Activated T-cell treated with anti-CD3 and anti-CD28 coated beads, Interleukin-2, amount 50 U/mL, for 72 hours (primary cell): Measurements from ENCODE around the gene TAGLN. TPM values are rescaled to one million over a fixed set of nuclear protein-coding genes. Genes with fewer than 3 reads are reported as not detected.
A peak's percentile ranks its signal among the peaks of the same experiment; 100 is the strongest.

Experiments
- ATAC-seq, 2 donors: fragments of 150-1000 bp; cut with Tn5 transposase; replicated peaks in 1 of 2; 2 replicates each; pipeline ENCODE4 v1.10.0; 2021; ENCODE audit warnings: moderate library complexity in 2 of 2, mild to moderate bottlenecking in 1 of 2
- DNase-seq, 2 donors: peaks; one replicate each; pipeline ENCODE4 v3.0.0; 2021 to 2022; ENCODE audit warnings: mixed read lengths in 1 of 2
- H3K27ac Mint-ChIP-seq: one replicate; pipeline ENCODE4 v1.8.0; 2022; ENCODE audit warnings: mild to moderate bottlenecking, moderate library complexity, mixed read lengths
- H3K27me3 Mint-ChIP-seq: one replicate; pipeline ENCODE4 v1.8.0; 2022; ENCODE audit warnings: low read depth, mixed read lengths
- H3K36me3 Mint-ChIP-seq, 2 donors: one replicate each; pipeline ENCODE4 v1.8.0; 2022; ENCODE audit warnings: mixed read lengths in 2 of 2, mild to moderate bottlenecking in 1 of 2; ENCODE audit not compliant: insufficient read depth in 2 of 2
- H3K4me1 Mint-ChIP-seq: one replicate; pipeline ENCODE4 v1.8.0; 2022; ENCODE audit warnings: low read depth, mixed read lengths
- H3K4me3 Mint-ChIP-seq, 2 donors: one replicate each; pipeline ENCODE4 v1.8.0; 2022; ENCODE audit warnings: mild to moderate bottlenecking in 2 of 2, mixed read lengths in 2 of 2, moderate library complexity in 2 of 2
- H3K9me3 Mint-ChIP-seq, 2 donors: one replicate each; pipeline ENCODE4 v1.8.0; 2022; ENCODE audit warnings: mixed read lengths in 2 of 2
- total RNA-seq, 2 donors: library from RNA; stranded (reverse); gene quantifications; one replicate each; pipeline ENCODE4 v1.2.3, GENCODE V29; 2022

The TAGLN gene
- total RNA-seq = 1 to 10 TPM; 7.2 to 8.9 TPM

DNA sequence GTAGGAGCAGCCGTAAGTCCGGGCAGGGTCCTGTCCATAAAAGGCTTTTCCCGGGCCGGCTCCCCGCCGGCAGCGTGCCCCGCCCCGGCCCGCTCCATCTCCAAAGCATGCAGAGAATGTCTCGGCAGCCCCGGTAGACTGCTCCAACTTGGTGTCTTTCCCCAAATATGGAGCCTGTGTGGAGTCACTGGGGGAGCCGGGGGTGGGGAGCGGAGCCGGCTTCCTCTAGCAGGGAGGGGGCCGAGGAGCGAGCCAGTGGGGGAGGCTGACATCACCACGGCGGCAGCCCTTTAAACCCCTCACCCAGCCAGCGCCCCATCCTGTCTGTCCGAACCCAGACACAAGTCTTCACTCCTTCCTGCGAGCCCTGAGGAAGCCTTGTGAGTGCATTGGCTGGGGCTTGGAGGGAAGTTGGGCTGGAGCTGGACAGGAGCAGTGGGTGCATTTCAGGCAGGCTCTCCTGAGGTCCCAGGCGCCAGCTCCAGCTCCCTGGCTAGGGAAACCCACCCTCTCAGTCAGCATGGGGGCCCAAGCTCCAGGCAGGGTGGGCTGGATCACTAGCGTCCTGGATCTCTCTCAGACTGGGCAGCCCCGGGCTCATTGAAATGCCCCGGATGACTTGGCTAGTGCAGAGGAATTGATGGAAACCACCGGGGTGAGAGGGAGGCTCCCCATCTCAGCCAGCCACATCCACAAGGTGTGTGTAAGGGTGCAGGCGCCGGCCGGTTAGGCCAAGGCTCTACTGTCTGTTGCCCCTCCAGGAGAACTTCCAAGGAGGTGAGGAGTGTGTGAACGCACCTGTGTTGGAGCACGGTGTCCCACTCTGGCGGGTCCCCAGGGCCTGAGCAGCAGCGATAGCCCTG is at the start of gene TAGLN:
TSS of gene TAGLN (plus strand) at position 318 of the 863 bp plus-strand sequence. CDS start 3,644 bp downstream, outside the sequence.
- H3K4me3 Mint-ChIP-seq = no peak within 1 kb of the TSS
- no peak for ATAC-seq
- H3K36me3 Mint-ChIP-seq = peaks cover 0 to 1% of the 10 kb centered on the region in 2 donors
- H3K4me1 Mint-ChIP-seq = no peaks in the 10 kb centered on the region
- H3K9me3 Mint-ChIP-seq = no peaks in the 10 kb centered on the region
- H3K27ac Mint-ChIP-seq = no peak within 1 kb of the TSS
- H3K27me3 Mint-ChIP-seq = no peaks in the 10 kb centered on the region
- DNase-seq = no peak

DNA sequence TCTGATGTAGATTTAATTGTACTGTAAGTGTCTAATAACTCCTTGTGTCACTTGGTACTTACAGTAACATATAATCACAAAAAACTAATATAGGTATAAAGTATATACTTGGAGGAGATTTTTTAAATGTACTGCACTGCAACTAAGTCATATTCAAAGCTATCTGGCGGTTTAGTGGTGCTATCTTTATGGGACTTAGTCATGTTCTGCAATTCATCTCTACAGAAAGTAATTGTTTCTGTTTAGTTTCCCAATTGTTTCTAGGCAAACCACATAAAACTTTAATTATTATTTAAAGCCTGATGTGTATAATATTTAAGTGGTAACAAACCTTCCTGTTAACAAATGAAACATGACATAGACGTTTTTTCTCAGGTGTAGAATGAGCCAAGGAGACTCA is 47.1 kb upstream of the TAGLN start:
- Mint-ChIP-seq H3K4me1 (peaks cover 23% of the 10 kb centered on the region), H3K27ac (peak overlapping the region; percentile 54), H3K9me3 (no peaks in the 10 kb centered on the region), H3K27me3 (no peaks in the 10 kb centered on the region), H3K36me3 (peaks cover 0 to 5% of the 10 kb centered on the region in 2 donors), H3K4me3 (no peak overlapping the region)
- ATAC-seq = no peak
- DNase-seq = no peak

DNA sequence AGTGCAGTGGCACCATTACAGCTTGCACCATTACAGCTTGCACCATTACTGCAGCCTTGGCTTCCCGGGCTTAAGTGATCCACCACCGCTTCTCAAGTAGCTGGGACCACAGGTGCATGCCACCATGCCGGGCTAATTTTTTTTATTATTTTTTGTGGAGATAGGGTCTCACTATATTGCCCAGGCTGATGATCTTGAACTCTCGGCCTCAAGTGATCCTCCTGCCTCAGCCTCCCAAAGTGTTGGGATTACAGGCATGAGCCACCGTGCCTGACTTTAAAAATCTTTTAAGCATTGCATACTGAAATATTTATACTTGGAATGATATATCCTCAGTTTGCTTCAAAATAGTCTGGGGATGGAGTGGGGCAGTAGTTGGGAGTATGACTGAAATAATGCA is 44.7 kb upstream of the TAGLN start:
- no peak for DNase-seq
- Mint-ChIP-seq H3K9me3 (no peaks in the 10 kb centered on the region), H3K27ac (no peak overlapping the region), H3K4me3 (no peak overlapping the region), H3K27me3 (no peaks in the 10 kb centered on the region), H3K4me1 (peaks cover 8% of the 10 kb centered on the region), H3K36me3 (no peaks in the 10 kb centered on the region)
- no peak for ATAC-seq

DNA sequence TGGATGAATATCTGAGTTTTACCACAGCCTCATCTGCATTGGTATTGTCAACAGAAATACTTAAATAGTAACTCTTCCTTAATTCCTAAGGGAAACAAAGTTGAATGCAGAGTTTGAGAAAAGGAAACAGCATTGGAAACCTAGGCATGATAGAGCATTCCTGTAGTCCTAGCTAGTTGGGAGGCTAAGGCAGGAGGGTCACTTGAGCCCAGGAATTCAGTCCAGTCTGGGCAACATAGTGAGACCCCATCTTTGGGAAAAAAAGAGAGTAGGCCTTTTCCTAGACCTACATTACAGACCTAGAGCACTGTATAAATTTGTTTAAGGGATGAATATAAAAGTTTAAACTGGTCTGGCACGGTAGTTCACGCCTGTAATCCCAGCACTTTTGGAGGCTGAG is 41.7 kb upstream of the TAGLN start:
- peaks cover 0 to 7% of the 10 kb centered on the region in 2 donors for H3K36me3 Mint-ChIP-seq
- H3K9me3 Mint-ChIP-seq = no peaks in the 10 kb centered on the region
- no peak overlapping the region for H3K4me3 Mint-ChIP-seq
- no peaks in the 10 kb centered on the region for H3K4me1 Mint-ChIP-seq
- no peak overlapping the region for H3K27ac Mint-ChIP-seq
- H3K27me3 Mint-ChIP-seq = no peaks in the 10 kb centered on the region
- DNase-seq = no peak
- no peak for ATAC-seq

DNA sequence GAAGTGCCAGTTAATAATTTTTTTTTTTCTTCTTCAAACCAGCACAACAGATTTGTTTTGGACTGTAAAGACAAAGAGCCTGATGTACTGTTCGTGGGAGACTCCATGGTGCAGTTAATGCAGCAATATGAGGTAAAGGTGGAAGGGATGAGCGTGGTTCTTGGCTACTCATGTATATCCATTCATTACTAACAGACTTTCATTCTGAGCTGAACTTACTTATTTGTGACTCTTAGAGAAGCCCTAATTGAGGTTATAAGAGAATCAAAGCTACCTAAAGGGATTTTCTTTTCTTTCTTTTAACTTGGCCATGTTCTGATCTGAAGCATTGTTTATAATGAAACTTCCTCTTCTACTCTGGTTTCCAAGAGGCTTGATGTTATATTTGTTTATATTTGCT is 39.3 kb upstream of the TAGLN start:
- Mint-ChIP-seq H3K9me3 (no peaks in the 10 kb centered on the region), H3K27me3 (no peaks in the 10 kb centered on the region), H3K36me3 (peaks cover 2 to 9% of the 10 kb centered on the region in 2 donors), H3K4me3 (no peak overlapping the region), H3K4me1 (no peaks in the 10 kb centered on the region), H3K27ac (no peak overlapping the region)
- DNase-seq (no peak), ATAC-seq (peak in 1 of 2 donors; percentile 62)

DNA sequence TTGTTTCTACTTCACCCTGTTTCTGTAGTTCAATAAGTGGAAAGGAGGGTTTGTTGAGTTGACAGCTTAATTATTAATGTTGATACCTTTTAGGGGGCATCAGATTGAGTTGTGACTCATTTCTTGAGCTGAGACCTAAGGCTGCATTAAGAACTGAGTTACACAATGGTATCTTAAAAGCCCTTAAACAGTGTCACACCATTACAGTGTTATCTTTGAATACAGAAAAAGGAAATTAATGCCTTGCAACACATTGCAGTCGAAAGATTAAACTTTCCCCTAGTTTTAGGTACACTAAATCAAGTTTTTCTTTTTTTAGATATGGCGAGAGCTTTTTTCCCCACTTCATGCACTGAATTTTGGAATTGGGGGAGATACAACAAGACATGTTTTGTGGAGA is 38.3 kb upstream of the TAGLN start:
- peak overlapping the region; percentile 76 for H3K27ac Mint-ChIP-seq

DNA sequence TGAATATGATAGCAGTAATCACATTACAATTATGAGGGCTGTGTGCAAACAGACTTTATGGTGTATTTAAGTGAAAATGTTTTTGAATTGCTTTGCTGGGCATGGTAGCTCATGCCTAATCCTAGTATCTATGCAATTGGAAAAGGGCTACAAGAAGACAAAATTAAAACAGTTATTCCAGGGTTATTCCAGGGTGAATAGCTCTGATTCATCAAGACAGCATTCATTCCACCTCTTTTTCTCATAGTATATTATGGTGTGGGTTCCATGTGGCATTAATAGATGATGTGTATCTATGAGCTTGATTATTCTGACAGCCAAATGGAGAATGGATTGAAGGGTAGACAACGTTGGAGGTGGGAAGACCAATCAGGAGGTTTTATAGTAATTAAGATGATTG is 32.7 kb upstream of the TAGLN start:
- H3K9me3 Mint-ChIP-seq = no peaks in the 10 kb centered on the region
- H3K4me1 Mint-ChIP-seq = no peaks in the 10 kb centered on the region
- H3K36me3 Mint-ChIP-seq = peaks cover 6 to 26% of the 10 kb centered on the region in 2 donors
- H3K4me3 Mint-ChIP-seq = no peak overlapping the region
- ATAC-seq = no peak
- no peak for DNase-seq
- no peaks in the 10 kb centered on the region for H3K27me3 Mint-ChIP-seq
- H3K27ac Mint-ChIP-seq = no peak overlapping the region

More for the DNA sequence above, 38.3 kb upstream of the TAGLN start:
- no peak overlapping the region for H3K4me3 Mint-ChIP-seq
- DNase-seq (no peak), ATAC-seq (no peak)
- H3K9me3 Mint-ChIP-seq = no peaks in the 10 kb centered on the region
- H3K36me3 Mint-ChIP-seq = peaks cover 6 to 14% of the 10 kb centered on the region in 2 donors
- H3K4me1 Mint-ChIP-seq = no peaks in the 10 kb centered on the region
- H3K27me3 Mint-ChIP-seq = no peaks in the 10 kb centered on the region

DNA sequence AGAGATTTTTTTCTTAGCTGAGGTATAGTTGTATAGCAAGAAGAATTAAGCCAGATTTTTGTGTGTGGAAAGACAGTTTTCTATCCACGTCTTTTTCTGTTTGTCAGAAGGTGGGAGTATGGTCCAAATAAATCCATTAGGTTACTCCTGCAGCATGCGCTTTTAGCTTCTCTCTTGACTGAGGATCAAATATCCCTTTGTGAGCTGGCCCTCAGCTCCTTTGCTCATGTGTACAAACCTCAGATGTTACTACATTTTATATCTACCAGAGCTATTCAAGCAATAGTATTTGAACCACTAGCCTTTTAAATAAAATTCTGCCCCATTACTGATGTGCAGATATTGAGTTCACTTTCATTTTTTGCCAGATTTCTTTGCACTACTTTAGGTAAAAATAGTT is 29.4 kb upstream of the TAGLN start:
- ATAC-seq (no peak), DNase-seq (no peak)
- Mint-ChIP-seq H3K27me3 (no peaks in the 10 kb centered on the region), H3K36me3 (peaks cover 4 to 24% of the 10 kb centered on the region in 2 donors), H3K9me3 (no peaks in the 10 kb centered on the region), H3K4me1 (peaks cover 4% of the 10 kb centered on the region), H3K4me3 (no peak overlapping the region), H3K27ac (no peak overlapping the region)

DNA sequence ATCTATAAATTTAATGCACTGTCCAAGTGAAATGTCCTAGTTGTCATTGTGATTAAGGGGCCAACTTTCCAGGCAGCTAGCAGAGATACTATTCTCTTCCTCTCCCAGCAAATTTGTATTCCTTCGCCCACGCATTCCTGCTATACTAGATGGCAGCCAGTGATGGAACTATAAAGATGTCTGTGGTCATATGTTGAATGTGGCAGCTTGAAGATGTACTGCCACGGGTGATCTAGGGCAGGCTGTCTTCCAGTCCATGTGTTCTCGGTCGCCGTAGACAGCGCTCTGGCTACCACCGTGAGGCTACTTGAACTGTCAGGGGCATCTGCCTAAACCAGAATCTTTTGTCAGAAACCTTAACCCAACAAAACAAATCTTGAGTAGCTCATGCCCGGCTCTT is 29.0 kb upstream of the TAGLN start:
- Mint-ChIP-seq H3K27ac (no peak overlapping the region), H3K36me3 (peaks cover 4 to 24% of the 10 kb centered on the region in 2 donors), H3K4me3 (no peak overlapping the region), H3K9me3 (no peaks in the 10 kb centered on the region), H3K4me1 (peaks cover 4% of the 10 kb centered on the region), H3K27me3 (no peaks in the 10 kb centered on the region)
- no peak for ATAC-seq
- no peak for DNase-seq

DNA sequence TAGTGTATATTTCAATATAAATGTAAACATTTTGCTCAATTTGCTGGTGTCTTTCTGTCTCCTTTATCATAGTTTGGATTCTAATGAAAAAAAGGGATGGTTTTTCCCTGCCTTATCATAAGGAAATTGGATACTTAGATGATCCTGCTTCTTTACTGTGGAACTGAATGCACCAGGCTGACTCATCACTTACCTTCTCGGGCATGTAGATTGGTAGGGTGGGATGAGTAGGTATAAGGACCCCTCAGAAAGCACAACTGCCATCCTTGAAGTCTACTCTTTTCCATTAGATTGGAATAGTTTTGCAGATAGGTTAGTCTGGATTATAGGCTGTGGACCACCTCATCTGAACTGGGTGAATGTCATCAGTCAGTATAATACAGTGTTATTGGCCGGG is 28.2 kb upstream of the TAGLN start:
- ATAC-seq = no peak
- no peaks in the 10 kb centered on the region for H3K27me3 Mint-ChIP-seq
- DNase-seq = no peak
- peaks cover 0 to 18% of the 10 kb centered on the region in 2 donors for H3K36me3 Mint-ChIP-seq
- peaks cover 4% of the 10 kb centered on the region for H3K4me1 Mint-ChIP-seq
- H3K27ac Mint-ChIP-seq = peak overlapping the region; percentile 54
- no peak overlapping the region for H3K4me3 Mint-ChIP-seq
- H3K9me3 Mint-ChIP-seq = no peaks in the 10 kb centered on the region

DNA sequence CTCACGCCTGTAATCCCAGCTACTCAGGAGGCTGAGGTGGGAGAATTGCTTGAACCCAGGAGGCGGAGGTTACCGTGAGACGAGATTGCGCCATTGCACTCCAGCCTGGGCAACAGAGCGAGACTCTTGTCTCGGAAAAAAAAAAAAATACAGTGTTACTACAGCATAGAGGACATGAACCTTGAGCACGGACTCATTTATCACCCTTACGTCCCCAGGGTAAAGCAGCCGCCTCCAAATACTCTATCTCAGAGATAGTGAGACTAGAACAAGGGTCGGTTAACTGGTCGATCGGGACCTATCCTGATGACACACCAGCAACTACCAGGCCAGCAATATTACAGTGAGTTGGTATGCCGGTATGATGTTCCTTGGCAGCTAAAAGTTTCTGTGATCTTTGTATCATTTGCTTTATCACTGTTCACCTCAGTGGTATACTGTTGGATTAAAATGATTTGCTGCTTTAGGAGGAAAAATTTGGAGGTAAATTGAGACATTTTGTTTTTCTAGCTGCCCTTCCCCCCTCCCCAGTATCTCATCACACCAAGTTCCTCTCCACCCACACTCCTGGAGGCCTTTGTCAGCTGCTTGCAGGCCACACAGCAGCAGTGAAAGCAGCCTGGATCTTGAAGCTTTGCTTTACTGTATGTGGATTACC is 27.6 kb upstream of the TAGLN start:
- H3K9me3 Mint-ChIP-seq = no peaks in the 10 kb centered on the region
- DNase-seq (no peak), ATAC-seq (no peak)
- H3K27me3 Mint-ChIP-seq = no peaks in the 10 kb centered on the region
- H3K36me3 Mint-ChIP-seq = peaks cover 0 to 15% of the 10 kb centered on the region in 2 donors
- H3K27ac Mint-ChIP-seq = peak overlapping the region; percentile 54
- peaks cover 4% of the 10 kb centered on the region for H3K4me1 Mint-ChIP-seq
- no peak overlapping the region for H3K4me3 Mint-ChIP-seq

DNA sequence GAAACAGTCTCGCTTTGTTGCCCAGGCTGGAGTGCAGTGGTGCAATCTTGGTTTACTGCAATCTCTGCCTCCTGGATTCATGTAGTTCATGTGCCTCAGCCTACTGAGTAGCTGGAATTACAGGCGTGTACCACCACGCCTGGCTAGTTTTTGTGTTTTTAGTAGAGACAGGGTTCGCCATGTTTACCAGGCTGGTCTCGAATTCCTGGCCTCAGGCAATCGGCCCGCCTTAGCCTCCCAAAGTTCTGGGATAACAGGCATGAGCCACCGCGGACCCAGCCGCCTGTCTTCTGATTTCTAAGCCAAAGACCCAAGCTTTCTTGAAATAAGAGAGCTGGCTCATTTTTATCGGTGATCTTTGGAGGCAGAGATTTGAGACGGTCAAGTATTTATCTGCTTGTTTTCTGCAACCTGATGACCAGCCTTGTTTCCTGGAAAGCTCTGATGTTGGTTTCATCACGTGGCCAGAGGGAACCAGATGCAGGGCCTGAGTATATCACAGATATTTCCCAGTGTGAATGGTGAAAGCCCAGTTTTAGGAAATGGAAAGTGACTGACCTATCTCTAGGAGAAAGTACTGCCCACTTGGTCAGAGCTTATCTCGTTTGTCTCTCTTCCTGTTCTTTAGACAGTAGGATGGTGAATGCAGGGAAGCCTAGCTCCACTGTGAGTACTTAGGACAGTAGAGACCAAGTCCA is 26.3 kb upstream of the TAGLN start:
- Mint-ChIP-seq H3K9me3 (no peaks in the 10 kb centered on the region), H3K4me1 (peaks cover 9% of the 10 kb centered on the region), H3K4me3 (no peak overlapping the region), H3K27me3 (no peaks in the 10 kb centered on the region), H3K27ac (no peak overlapping the region), H3K36me3 (peaks cover 0 to 11% of the 10 kb centered on the region in 2 donors)
- ATAC-seq = no peak
- DNase-seq = no peak

DNA sequence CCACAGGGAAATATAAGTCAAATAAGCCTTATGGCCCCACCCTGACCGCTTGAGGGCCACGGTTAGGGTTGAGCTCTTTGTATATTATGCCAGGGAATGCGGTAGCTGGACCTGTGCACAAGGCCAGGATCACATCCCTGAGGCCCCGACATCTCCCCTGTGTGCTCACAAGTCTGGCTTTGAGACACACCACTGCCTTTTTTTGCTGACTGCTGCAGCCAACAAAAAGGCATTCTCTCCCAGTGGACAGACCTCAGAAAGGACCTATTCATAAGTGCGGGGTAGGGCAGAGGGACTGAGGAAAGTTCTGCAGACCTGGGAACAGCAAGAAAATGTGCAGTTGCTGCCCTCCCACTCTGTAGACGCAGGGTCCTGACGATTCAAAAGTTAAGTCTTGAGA is 24.1 kb upstream of the TAGLN start:
- Mint-ChIP-seq H3K36me3 (peaks cover 0 to 4% of the 10 kb centered on the region in 2 donors), H3K27me3 (no peaks in the 10 kb centered on the region), H3K4me1 (peaks cover 24% of the 10 kb centered on the region), H3K27ac (no peak overlapping the region), H3K4me3 (no peak overlapping the region), H3K9me3 (no peaks in the 10 kb centered on the region)
- no peak for ATAC-seq
- no peak for DNase-seq
